ENCODE measurements around the gene TFEB.

The TFEB gene

GRCh38 chr6:41737591-41738130 is 2.3 kb upstream of the TFEB start:
- no peak for DNase-seq (ENCODE audit: low read depth in 2 of 2)

- no peak for DNase-seq (ENCODE audit: low read depth in 2 of 2)
These were observed 1.6 kb upstream of the TFEB start for GRCh38 chr6:41736800-41737555.

- no peak for DNase-seq (ENCODE audit: low read depth in 2 of 2)
These were observed 852 bp upstream of the TFEB start for GRCh38 chr6:41736186-41736733.

GRCh38 chr6:41734666-41735426 is 562 bp downstream of the TFEB start:
- peak; percentile 29 to 58 for DNase-seq (ENCODE audit: low read depth in 2 of 2)

DNA sequence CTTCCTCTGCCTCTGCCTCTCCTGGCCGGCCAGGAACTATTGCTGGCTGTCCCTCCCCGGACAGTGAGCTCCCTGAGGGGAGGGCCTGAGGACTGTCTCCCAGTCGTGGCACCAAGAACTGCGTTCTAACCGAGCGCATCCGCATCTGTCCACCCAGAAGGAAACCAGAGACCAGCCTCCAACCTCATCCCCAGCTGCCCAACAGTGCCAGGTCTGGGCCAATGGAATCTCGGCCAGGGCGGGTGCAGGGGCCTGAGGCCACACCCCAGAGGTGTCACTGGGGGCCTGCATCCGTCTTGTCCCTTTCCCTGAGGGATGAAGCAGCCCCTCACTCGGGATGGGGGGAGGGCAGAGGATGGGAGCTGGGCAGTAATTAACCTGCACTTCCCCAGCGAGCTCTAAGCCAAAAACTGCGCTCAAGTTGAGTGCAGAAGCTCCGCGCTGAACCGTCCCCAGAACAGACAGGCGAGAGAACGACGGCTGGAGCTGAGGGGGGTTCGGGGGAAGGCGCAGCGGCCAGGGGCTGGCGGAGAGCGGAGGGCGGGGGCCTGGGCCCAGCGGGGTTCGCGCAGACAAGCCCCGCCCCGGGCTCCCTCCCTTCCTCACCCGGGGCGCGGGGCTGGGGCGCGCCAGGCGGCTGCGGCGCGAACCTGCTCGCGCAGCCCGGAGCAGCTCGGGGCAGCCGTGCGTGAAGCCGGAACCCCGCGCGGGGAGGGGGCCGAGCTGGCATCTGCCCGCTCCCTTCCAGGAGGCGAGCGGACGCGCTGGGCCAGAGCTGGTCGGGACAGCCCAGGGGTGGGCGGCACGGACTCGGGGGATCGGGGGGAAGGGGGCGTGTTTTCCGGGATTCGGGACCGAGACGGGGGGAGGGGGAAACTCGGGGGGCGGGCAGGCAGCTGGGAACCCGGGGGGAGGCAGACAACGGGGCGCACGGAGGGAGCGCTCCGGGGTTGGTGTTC is 1.4 kb downstream of the TFEB start:
- peak; percentile 12 to 46 for DNase-seq (ENCODE audit: low read depth in 2 of 2)

DNA sequence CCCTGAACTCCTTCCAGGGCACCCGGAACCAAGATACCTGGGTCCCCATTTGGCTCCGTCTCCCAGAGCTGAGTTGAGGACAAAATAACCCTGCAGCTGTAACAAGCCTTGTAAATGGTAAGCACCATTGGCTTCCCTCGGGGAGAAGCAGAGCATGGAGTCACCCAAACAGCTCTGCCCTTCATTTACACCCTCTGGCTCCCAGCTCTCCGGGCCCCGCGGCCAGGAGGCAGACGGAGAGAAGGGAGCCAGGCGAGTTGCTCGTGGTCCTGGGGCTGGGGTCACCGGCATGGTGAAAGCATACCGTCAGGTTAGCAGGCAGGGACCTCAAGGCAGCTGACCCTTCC is 2.1 kb downstream of the TFEB start:
- no peak for DNase-seq (ENCODE audit: low read depth in 2 of 2)

- peak in 1 of 2 donors; percentile 28 for DNase-seq (ENCODE audit: low read depth in 2 of 2)
These were observed 2.6 kb downstream of the TFEB start for GRCh38 chr6:41732591-41733359.

GRCh38 chr6:41732149-41732548 is 3.3 kb downstream of the TFEB start:
- no peak for DNase-seq (ENCODE audit: low read depth in 2 of 2)

- DNase-seq (ENCODE audit: low read depth in 2 of 2) = no peak
These were observed 3.8 kb downstream of the TFEB start for GRCh38 chr6:41731561-41732086.

- no peak for DNase-seq (ENCODE audit: low read depth in 2 of 2)
These were observed 4.6 kb downstream of the TFEB start for GRCh38 chr6:41730531-41731436.

DNA sequence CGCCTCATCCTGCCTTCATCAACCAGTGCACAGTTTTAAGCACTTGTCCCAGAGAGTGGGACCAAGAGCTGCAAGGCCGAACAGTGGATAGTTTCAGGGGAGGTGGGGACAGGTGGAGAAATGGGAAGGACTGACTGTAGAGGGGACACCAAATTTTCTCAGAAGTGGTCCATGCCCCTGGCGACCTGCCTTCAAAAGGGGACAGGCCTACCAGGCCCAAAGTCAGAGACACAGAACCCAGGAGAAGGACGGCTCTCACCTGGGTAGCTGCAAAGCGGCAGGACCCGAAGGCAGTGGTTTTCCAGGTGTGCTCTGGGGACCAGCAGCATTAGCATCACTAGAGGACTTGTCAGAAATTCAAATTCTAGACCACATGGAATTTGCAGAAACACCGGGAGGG is 5.8 kb downstream of the TFEB start:
- DNase-seq (ENCODE audit: low read depth in 2 of 2) = no peak

GRCh38 chr6:41728954-41729353 is 6.5 kb downstream of the TFEB start:
- DNase-seq (ENCODE audit: low read depth in 2 of 2) = no peak

DNA sequence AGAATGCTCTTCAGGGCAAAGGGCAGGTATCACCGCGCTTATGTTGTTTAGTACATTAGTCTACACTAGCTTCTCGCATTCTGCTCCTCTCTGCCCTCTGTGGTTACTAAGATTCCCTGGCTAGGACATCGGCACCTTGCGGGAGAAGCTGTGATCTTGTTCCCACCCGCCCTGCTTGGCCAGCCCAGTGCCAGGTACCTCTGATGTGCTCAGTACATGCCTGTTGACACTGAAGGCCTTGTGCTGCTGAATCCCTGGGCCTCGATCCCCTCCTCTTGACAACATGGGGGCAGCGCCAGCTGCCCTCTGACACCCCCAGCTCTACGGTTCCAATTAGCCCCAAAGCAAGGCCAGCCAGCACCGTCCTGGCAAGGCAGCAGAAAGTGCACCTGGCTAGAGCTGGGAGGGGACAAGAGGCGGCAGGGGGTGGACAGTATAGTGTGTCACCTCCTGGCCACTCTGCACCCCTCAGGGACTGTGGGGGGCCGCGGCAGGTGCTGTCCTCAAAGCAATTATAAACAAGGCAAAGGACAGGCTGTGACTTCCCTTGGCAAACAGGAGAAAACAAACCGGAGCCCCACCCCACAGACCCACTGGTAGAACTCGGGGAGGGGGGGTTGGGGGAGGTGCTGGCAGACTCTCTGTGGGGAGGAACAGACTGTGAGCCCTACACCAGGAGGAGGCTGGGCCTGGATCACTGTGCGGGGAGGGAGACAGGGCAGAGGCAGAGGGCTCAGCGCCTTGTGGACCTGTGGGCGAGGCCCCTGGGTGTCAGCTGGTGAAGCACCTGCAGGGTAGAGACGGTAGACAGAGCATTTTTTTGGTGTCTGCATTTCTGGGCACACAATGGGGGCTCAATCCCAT is 7.1 kb downstream of the TFEB start:
- no peak for DNase-seq (ENCODE audit: low read depth in 2 of 2)

DNA sequence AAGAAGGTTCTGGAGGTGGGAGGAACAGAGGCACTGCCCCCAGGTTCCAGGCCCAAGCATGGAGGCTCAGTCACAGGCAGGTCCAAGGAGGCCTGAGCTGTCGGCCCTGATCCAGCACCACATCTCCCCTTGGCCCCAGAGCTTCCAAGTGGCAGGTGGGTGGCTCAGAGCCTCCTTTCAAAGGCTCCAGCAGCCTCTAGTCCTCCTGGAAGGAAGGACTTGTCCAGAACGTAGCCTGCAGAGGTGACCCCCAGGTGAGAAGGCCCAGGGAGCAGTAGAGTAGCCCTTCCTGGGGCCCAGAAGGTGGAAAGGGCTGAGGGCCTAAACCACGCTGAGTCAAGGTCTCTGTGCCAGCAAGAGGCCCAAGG is 7.7 kb downstream of the TFEB start:
- DNase-seq (ENCODE audit: low read depth in 2 of 2) = no peak

GRCh38 chr6:41726876-41727275 is 8.5 kb downstream of the TFEB start:
- no peak for DNase-seq (ENCODE audit: low read depth in 2 of 2)

GRCh38 chr6:41724586-41725501 is 10.6 kb downstream of the TFEB start:
- DNase-seq (ENCODE audit: low read depth in 2 of 2) = no peak

- no peak for DNase-seq (ENCODE audit: low read depth in 2 of 2)
These were observed 11.2 kb downstream of the TFEB start for GRCh38 chr6:41724228-41724580.

Data from stimulated activated CD8-positive, alpha-beta memory T cell treated with anti-CD3 and anti-CD28 coated beads, Interleukin-7, amount 100 ng/mL, for 1 hour (primary cell).